GM18520 (cell line): ENCODE data around the gene WFDC1.

Experiments used
- ATAC-seq: cut with Tn5 transposase; IDR thresholded peaks from one replicate; pipeline ENCODE4 v1.9.1; 2021; ENCODE audit not compliant: unreplicated experiment

Gene WFDC1

GRCh38 chr16:84350685-84351400, 56.2 kb downstream of the WFDC1 start:
- ATAC-seq: no peak

- no peak for ATAC-seq
These were observed 57.0 kb downstream of the WFDC1 start for GRCh38 chr16:84351630-84352029.

DNA sequence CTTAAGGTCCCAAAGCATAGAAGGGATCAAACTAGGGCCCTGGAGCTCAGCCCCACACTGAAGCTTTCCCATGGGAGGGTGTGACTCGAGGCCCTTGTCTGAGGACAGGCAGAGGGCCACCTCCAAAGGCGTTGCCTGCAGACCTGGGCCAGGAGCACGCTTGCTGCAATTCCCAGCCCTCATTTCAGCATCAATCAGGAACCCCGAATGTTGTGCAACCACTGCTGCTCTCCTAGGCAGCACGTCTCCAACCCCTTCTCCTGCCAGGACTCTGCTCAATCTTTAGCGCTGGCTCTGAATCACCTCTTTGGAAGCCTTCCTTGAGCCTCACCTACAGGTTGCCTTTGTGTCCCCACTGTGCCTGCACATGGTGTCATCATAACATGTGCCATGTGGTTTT, 59.6 kb downstream of the WFDC1 start:
- ATAC-seq: no peak

- no peak for ATAC-seq
These were observed 60.5 kb downstream of the WFDC1 start for GRCh38 chr16:84355149-84355548.

GRCh38 chr16:84356176-84356575, 61.5 kb downstream of the WFDC1 start:
- ATAC-seq: no peak

- ATAC-seq: no peak
These were observed 62.0 kb downstream of the WFDC1 start for GRCh38 chr16:84356591-84357116.

GRCh38 chr16:84357191-84357651, 62.5 kb downstream of the WFDC1 start:
- no peak for ATAC-seq

- no peak for ATAC-seq
These were observed 64.1 kb downstream of the WFDC1 start for GRCh38 chr16:84358601-84359295.

- no peak for ATAC-seq
These were observed 64.6 kb downstream of the WFDC1 start for GRCh38 chr16:84359326-84359725.

GRCh38 chr16:84360170-84360569, 65.5 kb downstream of the WFDC1 start:
- ATAC-seq: no peak

GRCh38 chr16:84360748-84361147, 66.1 kb downstream of the WFDC1 start:
- ATAC-seq: no peak

DNA sequence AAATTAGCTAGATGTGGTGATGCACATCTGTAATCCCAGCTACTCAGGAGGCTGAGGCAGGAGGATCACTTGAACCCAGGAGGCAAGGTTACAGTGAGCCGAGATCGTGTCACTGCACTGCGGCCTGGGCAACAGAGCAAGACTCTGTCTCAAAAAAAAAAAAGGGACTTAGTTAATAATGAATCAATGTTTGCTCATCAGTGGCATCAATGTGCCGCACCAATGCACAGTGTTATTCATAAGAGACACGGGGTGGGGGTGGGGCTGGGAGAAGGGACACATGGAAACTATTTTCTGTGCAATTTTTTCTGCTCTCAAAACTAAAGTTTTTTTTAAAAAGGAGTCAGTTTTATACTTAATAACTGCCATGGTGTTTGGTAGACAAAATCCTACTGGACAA, 66.9 kb downstream of the WFDC1 start:
- no peak for ATAC-seq

- no peak for ATAC-seq
These were observed 67.8 kb downstream of the WFDC1 start for GRCh38 chr16:84362471-84362941.

DNA sequence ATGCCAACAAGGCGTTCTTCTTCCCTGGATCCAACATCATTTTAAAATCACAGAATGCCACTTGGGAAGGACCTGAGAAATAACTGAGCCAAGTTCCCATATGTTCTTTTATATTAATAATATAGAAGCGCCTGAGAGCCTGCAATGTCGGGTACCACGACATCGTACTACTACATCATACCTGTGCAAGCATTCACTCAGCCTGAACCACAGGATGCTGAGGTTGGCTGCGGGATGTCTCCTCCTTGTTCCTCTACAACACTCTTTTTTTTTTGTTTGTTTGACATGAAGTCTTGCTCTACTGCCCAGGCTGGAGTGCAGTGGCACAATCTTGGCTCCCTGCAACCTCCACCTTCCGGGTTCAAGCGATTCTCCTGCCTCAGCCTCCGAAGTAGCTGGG, 71.5 kb downstream of the WFDC1 start:
- no peak for ATAC-seq

DNA sequence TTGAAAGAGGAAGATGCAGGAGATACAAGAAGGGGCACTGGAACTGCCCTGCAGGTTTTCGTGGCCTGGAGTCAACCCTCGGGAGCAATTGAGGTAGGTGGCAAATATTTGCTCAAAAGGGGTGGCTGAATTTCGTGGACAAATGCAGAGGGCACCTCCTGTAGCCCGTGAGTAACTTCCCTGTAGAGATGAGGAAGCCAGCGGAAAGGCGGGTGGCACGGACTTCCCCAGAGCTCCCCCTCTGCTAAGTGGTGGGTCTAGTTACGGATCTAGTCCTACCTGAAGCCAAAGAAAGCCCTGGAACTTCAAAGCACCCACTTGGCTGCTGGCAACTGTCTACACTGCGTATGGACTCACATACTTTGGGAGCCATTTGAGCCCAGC, 72.6 kb downstream of the WFDC1 start:
- ATAC-seq: no peak

- ATAC-seq: no peak
These were observed 73.2 kb downstream of the WFDC1 start for GRCh38 chr16:84367750-84368307.

DNA sequence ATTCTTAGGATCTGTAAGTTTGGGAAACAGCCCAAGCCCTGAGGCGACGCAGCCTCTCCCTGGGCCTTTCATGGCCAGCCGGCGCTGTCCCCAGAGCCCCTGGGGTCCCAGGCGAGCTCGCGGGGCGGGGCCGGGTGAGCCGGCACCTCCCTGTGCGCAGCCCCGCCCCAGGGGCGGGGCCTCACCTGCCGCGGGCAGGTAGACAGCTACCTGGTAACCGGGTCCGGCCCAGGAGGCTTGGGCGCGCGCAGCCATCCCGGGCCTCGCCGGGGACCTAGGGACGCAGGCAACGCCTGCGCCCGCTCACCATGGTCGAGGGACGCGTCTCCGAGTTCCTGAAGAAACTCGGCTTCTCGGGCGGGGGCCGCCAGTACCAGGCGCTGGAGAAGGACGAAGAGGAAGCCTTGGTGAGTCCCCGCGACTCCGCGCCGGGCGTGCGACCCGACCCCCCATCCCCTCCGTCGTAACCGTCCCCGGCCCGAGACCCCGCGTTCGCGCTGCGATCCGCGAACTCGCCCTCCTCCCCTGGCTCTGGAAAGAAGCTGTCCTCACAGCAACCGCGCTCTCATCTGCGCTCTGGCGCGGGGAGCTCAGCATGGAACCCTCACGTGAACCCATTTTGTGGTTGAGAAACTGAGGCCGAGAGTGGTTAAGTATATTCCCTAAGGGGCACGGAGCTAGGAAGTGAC, 73.8 kb downstream of the WFDC1 start, which contains the start of gene ATP2C2:
TSS of gene ATP2C2 (plus strand) at position 231 of the 689 bp plus-strand sequence. CDS start at position 309, 78 bp downstream.
- ATAC-seq: no peak

DNA sequence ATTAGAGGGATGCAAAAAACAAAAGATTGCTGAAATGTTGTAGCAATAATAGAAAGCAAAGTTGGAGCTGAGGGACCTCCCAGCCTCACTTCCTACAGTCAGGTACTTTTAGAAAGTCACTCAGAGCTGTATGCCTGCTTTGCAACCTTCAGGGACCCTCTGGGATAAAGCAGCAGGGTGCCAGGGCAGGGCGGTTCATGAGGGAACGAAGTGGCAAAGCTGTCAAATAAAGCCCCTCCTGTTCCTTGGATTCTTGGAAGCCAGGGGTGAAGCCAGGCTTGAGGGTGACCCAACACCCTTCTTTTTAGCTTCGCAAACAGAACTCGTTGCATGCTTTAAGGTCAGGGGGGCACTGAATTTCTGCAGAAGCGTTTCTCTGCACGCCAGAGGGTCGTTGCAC, 74.4 kb downstream of the WFDC1 start:
- no peak for ATAC-seq

- no peak for ATAC-seq
These were observed 75.4 kb downstream of the WFDC1 start for GRCh38 chr16:84369938-84370627.

DNA sequence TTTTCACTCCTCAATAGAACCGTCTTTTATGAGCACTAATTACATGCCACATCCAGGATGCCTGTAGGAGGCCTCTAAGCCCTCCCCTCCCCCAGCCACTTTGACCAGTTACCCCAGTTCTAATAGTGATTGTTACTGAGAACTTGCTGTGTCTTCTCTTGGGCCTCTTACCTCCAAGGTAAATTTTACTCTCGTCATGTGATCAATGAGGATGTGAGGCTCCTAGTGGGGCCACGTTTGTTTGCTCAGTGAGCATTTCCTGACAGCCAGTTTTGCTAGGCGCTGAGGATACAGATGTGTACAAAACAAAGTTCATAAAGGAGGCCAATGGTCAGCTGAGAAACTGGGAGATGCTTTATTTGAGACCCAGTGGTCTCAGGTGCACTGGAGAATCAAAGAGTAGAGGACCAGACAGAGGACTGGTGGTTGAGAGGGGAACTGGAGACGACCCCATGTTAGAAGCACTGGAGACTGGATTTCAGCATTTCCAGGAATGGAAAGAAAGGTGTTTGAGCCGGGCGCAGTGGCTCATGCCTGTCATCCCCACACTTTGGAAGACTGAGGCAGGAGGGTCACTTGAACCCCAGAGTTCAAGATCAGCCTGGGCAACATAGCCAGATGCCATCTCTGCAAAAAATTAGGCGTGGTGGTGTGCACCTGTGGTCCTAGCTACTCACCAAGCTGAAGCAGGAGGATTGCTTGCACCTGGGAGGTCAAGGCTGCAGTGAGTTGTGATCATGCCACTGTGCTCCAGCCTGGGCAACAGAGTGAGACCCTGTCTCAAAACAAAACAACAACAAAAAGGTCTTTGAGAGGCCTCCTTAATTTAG, 76.3 kb downstream of the WFDC1 start:
- ATAC-seq: no peak
